Spleen (tissue), 11 donors: ENCODE data around the gene S100A3. TPM values are rescaled to one million over a fixed set of nuclear protein-coding genes. Genes with fewer than 3 reads are reported as not detected.

Experiments
- DNase-seq: peaks from one replicate; pipeline ENCODE4 v3.0.0-alpha.2; 2020
- H3K27ac ChIP-seq, 8 donors: fragments of 200-600 bp; sonication (generic) in 7 of 8; 1 replicate in 4 of 8; 2 replicates in 4 of 8; pipeline versions ENCODE4 v1.5.0 to v1.8.0; 2016 to 2021; ENCODE audit warnings: inconsistent platforms in 4 of 8, mild to moderate bottlenecking in 4 of 8, moderate library complexity in 1 of 8
- H3K27me3 ChIP-seq, 7 donors: fragments of 200-600 bp; sonication (generic) in 6 of 7; replicated peaks in 1 of 7; 1 replicate in 4 of 7; 2 replicates in 3 of 7; pipeline versions ENCODE4 v1.5.0 to v1.8.0; 2016 to 2021; ENCODE audit warnings: inconsistent platforms in 3 of 7, mild to moderate bottlenecking in 1 of 7
- H3K36me3 ChIP-seq, 6 donors: fragments of 200-600 bp; sonication (generic) in 5 of 6; 1 replicate in 4 of 6; 2 replicates in 2 of 6; pipeline versions ENCODE4 v1.5.0 to v1.8.0; 2016 to 2021; ENCODE audit warnings: inconsistent platforms in 2 of 6
- H3K4me1 ChIP-seq, 6 donors: fragments of 200-600 bp; sonication (generic) in 5 of 6; 1 replicate in 3 of 6; 2 replicates in 3 of 6; pipeline versions ENCODE4 v1.5.0 to v1.8.0; 2016 to 2021; ENCODE audit warnings: inconsistent platforms in 3 of 6
- H3K4me3 ChIP-seq, 8 donors: fragments of 200-600 bp; sonication (generic) in 7 of 8; 1 replicate in 4 of 8; 2 replicates in 4 of 8; pipeline versions ENCODE4 v1.5.0 to v1.8.0; 2016 to 2021; ENCODE audit warnings: inconsistent platforms in 4 of 8, mild to moderate bottlenecking in 4 of 8, moderate library complexity in 2 of 8
- H3K9me3 ChIP-seq, 8 donors: fragments of 200-600 bp; sonication (generic) in 7 of 8; 1 replicate in 4 of 8; 2 replicates in 4 of 8; pipeline versions ENCODE4 v1.5.0 to v1.8.0; 2016 to 2021; ENCODE audit warnings: inconsistent platforms in 4 of 8
- CTCF ChIP-seq, 11 experiments: fragments of 200-600 bp in 7 of 11; fragments of 450-650 bp in 4 of 11; sonication (generic) in 4 of 11; IDR thresholded peaks in 8 of 11; conservative IDR thresholded peaks in 3 of 11; 1 replicate in 7 of 11; 2 replicates in 4 of 11; pipeline versions ENCODE4 v1.4.0 to v1.8.0; 2016 to 2021; ENCODE audit warnings: antibody characterized with exemption in 11 of 11, inconsistent platforms in 4 of 11, mild to moderate bottlenecking in 1 of 11
- POLR2A ChIP-seq, 3 donors: fragments of 450-650 bp; IDR thresholded peaks; one replicate each; pipeline ENCODE4 v1.5.1; 2017; ENCODE audit warnings: antibody characterized with exemption in 3 of 3, mild to moderate bottlenecking in 1 of 3
- POLR2AphosphoS5 ChIP-seq, 3 donors: sonication (generic); formaldehyde crosslinking; IDR thresholded peaks; one replicate each; pipeline ENCODE4 v1.5.1; 2017; ENCODE audit warnings: antibody characterized with exemption in 3 of 3
- WGBS, 5 donors: extraction: QIAGEN DNeasy Blood & Tissue Kit in 3 of 5; methylation state at CpG; one replicate each; pipeline versions ENCODE4 v1.1.5 to v1.1.7; 2013 to 2018; 5-methylcytosine and 5-hydroxymethylcytosine counted together
- intact Hi-C: fragments of 100-400 bp; cut with DNase I; formaldehyde crosslinking; loops from one replicate; pipeline ENCODE4 v1.15.0; 2023; ENCODE audit warnings: low total_unique reads
- polyA plus RNA-seq, 3 donors: library from polyadenylated mRNA; stranded (reverse); fragments of 200-250 nt; gene quantifications; one replicate each; pipeline ENCODE4 v1.2.1, GENCODE V29; 2013
- total RNA-seq, 7 donors: library from RNA; depleted of rRNA in 3 of 7; stranded (reverse); fragments of >200 nt in 3 of 7; fragmentation: NEBNext Ultra II Directional in 4 of 7; extraction: Animal tissue kit (Norgen Biotek cat#: 25700) in 4 of 7; gene quantifications; one replicate each; pipeline versions ENCODE4 v1.1.0 to v1.2.1, GENCODE V29; 2016 to 2021
- donor health status: healthy with polysubstance abuse.
- donor health status: DM: no; HTN: no; CAD: no; lungs with moderate emphysema.
- donor health status: DM: no; HTN: no; CAD: no.
- donor health status: Bipolar disorder and iron deficiency.
- donor health status: healthy.
- donor health status: DM: no; HTN: no; CAD: no.
- donor health status: DM: yes; HTN: yes; CAD: no.

Gene S100A3
- total and polyA plus RNA-seq, 10 donors: 0.44 to 2.6 (median 1.2) TPM; not detected in 4

GRCh38 chr1:153573351-153573750, 24.3 kb upstream of the S100A3 start:
- Histone ChIP-seq H3K4me1 (peaks cover 13 to 48% (median 25%) of the 10 kb centered on the region in 6 donors), H3K4me3 (no peak overlapping the region), H3K9me3 (no peaks in the 10 kb centered on the region), H3K27ac (peak overlapping the region in 7 of 8 donors; percentile 39 to 71 (median 57)), H3K27me3 (peaks cover 0 to 18% (median 0%) of the 10 kb centered on the region in 7 donors), H3K36me3 (no peaks in the 10 kb centered on the region)
- intact Hi-C loops: loop anchor here (5.0 kb wide), 1 partner anchor 44 kb away; the partner anchor contains the start of gene S100A14
- no peak for DNase-seq
- whole genome bisulfite sequencing, 5 donors: 39 to 65% (median 56%) methylated on average over 3 of the region's 3 CpGs
- TF ChIP-seq CTCF (IDR thresholded peaks at IDR 0.05 in 8 of 11, conservative IDR thresholded peaks at IDR 0.05 in 3 of 11) (no peak), POLR2AphosphoS5 (IDR thresholded peaks at IDR 0.05) (no peak), POLR2A (IDR thresholded peaks at IDR 0.05) (no peak)

- 5 to 14% (median 8%) methylated on average over 3 of the region's 3 CpGs for WGBS, 5 donors
- H3K4me1 ChIP-seq: peaks cover 18 to 54% (median 30%) of the 10 kb centered on the region in 6 donors
- peaks cover 0 to 13% (median 0%) of the 10 kb centered on the region in 7 donors for H3K27me3 ChIP-seq
- no peaks in the 10 kb centered on the region for H3K9me3 ChIP-seq
- intact Hi-C loops: loop anchor here (5.0 kb wide), 1 partner anchor 45 kb away; the partner anchor contains the start of gene S100A14
- no peak overlapping the region for H3K4me3 ChIP-seq
- TF ChIP-seq POLR2A (IDR thresholded peaks at IDR 0.05) (no peak), POLR2AphosphoS5 (IDR thresholded peaks at IDR 0.05) (peak in 2 of 3 donors; percentile 62 to 66), CTCF (IDR thresholded peaks at IDR 0.05 in 8 of 11, conservative IDR thresholded peaks at IDR 0.05 in 3 of 11) (peak; percentile 53 to 92 (median 84))
- DNase-seq: peak; percentile 91
- H3K36me3 ChIP-seq: no peaks in the 10 kb centered on the region
- H3K27ac ChIP-seq: peak overlapping the region; percentile 29 to 71 (median 54)
Observed at GRCh38 chr1:153572569-153573015, 23.5 kb upstream of the S100A3 start.

GRCh38 chr1:153571706-153572105, 22.6 kb upstream of the S100A3 start:
- DNase-seq: no peak
- Histone ChIP-seq H3K36me3 (no peaks in the 10 kb centered on the region), H3K9me3 (no peaks in the 10 kb centered on the region), H3K27ac (no peak overlapping the region), H3K4me1 (peaks cover 22 to 54% (median 37%) of the 10 kb centered on the region in 6 donors), H3K27me3 (peaks cover 0 to 4% (median 0%) of the 10 kb centered on the region in 7 donors), H3K4me3 (no peak overlapping the region)
- intact Hi-C loops: loop anchor here (5.0 kb wide), 1 partner anchor 46 kb away; the partner anchor contains the start of gene S100A14
- 63 to 78% (median 75%) methylated on average over 7 of the region's 7 CpGs for WGBS, 5 donors
- no peak for TF ChIP-seq POLR2A (IDR thresholded peaks at IDR 0.05)
- TF ChIP-seq POLR2AphosphoS5 (IDR thresholded peaks at IDR 0.05): no peak
- no peak for TF ChIP-seq CTCF (IDR thresholded peaks at IDR 0.05 in 8 of 11, conservative IDR thresholded peaks at IDR 0.05 in 3 of 11)

DNA sequence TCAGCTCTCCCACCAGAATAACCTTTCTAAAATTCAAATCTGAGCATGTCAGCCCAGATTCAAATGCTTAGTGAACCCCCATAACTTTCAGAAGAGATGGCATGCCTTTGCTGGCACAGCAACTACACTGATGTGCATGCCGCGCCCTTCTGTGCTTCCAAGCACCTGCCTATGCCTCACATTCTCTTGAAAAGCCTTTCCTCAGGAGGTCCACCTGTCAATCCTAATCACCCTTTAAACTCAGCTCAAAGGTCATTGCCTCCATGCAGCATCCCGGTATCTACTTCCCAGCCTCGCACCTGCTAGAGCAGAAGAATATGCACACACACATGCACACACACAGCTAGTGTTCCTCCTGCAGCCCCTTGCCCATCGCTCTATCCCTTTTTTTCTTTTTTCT, 21.8 kb upstream of the S100A3 start:
- Histone ChIP-seq H3K4me1 (peaks cover 29 to 61% (median 45%) of the 10 kb centered on the region in 6 donors), H3K36me3 (no peaks in the 10 kb centered on the region), H3K4me3 (no peak overlapping the region), H3K9me3 (no peaks in the 10 kb centered on the region), H3K27me3 (no peaks in the 10 kb centered on the region), H3K27ac (no peak overlapping the region)
- intact Hi-C loops: loop anchor here (5.0 kb wide), 1 partner anchor 46 kb away; the partner anchor contains the start of gene S100A14
- 94 to 97% (median 96%) methylated on average over 5 of the region's 5 CpGs for WGBS, 5 donors
- TF ChIP-seq POLR2A (IDR thresholded peaks at IDR 0.05) (no peak), POLR2AphosphoS5 (IDR thresholded peaks at IDR 0.05) (no peak), CTCF (IDR thresholded peaks at IDR 0.05 in 8 of 11, conservative IDR thresholded peaks at IDR 0.05 in 3 of 11) (no peak)
- no peak for DNase-seq
